T-helper 1 cell treated with Interleukin-12 subunit alpha and Interleukin-12 subunit beta and Interleukin-4 antibody, amounts not matched to agents 30 μg/mL and 1 μg/mL, for 36 hours (primary cell): ENCODE data around the gene UTF1.

Experiments
- H3K27ac Mint-ChIP-seq: one replicate; pipeline ENCODE4 v1.8.0; 2021; ENCODE audit warnings: mild to moderate bottlenecking, mixed read lengths
- H3K27me3 Mint-ChIP-seq: one replicate; pipeline ENCODE4 v1.8.0; 2021; ENCODE audit warnings: low read depth, mixed read lengths
- H3K36me3 Mint-ChIP-seq: one replicate; pipeline ENCODE4 v1.8.0; 2021; ENCODE audit warnings: low read depth, mixed read lengths
- H3K4me1 Mint-ChIP-seq: one replicate; pipeline ENCODE4 v1.8.0; 2021; ENCODE audit warnings: low read depth, mixed read lengths
- H3K4me3 Mint-ChIP-seq: one replicate; pipeline ENCODE4 v1.8.0; 2021; ENCODE audit warnings: mild to moderate bottlenecking, moderate library complexity, mixed read lengths
- H3K9me3 Mint-ChIP-seq: one replicate; pipeline ENCODE4 v1.8.0; 2021; ENCODE audit warnings: mixed read lengths

The UTF1 gene

DNA sequence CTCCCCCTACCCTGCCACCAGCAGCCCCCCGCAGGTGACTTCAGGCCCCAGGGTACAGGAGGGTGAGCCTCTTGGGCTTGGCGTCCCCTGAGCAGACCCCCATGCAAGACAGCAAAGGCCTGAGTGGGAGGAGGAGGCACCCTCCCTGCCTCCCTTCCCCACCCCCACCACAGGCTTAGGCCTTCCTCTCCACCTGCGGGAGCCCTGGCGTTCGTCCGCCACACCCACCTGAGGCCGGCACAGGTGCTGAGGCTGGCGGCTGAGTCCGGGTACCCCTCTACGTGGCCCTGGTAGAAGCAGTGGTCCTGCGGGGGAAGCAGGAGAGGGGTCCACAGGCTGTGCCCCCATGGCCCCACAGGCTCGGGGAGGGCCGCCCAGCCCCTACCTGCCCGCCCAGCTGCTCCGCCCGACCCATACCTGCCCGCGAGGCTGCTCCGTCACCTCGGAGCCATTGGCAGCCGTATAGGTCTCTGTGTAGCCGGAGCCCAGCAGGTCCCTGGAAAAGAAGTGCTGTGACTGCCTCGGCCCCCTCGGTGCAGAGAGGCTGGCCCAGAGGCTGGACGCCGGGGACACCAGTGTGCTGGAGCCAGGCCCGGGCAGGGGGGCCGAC lies 43.6 kb downstream of the UTF1 start:
- no peaks in the 10 kb centered on the region for H3K9me3 Mint-ChIP-seq
- H3K36me3 Mint-ChIP-seq: peaks cover 14% of the 10 kb centered on the region
- H3K4me1 Mint-ChIP-seq: peaks cover 9% of the 10 kb centered on the region
- H3K4me3 Mint-ChIP-seq: no peak overlapping the region
- H3K27me3 Mint-ChIP-seq: no peaks in the 10 kb centered on the region
- H3K27ac Mint-ChIP-seq: no peak overlapping the region

DNA sequence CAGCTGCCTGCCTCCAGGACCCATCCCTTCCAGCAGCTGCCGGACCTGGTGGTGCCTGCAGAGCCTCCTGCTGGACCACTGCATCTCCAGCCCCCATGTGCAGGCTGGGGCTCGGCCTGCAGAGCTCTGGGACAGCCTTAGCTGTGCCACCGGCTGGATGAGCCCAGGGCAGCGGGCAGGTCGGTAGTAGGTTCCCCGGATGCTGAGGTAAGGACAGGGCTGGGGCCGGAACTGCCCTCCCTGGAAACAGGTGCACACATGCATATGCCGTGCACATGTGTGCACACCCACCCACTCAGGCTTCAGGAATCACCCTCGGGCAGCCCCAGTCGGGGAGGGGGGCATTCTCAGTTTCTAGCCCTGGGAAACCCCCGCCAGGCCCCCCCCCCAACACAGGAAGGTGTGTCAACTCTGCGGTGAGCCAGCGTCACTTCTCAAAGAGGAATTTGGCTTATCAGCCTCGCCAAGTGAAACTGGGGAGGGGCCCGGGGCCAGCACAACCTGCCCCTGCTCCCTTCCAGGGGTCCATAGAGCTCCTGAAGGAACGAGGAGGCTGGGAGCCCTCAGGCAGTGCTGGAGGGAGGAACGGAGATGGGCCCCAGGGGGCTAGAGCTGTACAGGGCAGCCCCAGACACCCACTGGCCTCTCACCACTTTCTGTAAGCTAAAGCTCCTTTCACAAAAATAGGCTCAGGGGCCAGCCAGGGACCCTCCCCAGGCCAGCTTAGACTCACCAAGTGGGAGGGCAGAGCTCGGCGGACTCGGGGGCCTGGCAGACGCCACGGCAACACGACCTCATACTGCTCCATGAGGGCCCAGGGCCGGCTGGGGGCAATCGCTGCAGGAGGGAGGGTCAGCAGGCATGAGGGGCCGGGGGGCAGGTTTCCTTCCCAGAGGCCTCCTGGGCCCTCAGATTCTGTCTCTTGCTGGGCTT lies 45.0 kb downstream of the UTF1 start:
- Mint-ChIP-seq H3K36me3 (peaks cover 21% of the 10 kb centered on the region), H3K27ac (peak overlapping the region; percentile 90), H3K27me3 (no peaks in the 10 kb centered on the region), H3K4me3 (peak overlapping the region; percentile 90), H3K4me1 (peaks cover 17% of the 10 kb centered on the region), H3K9me3 (no peaks in the 10 kb centered on the region)

- Mint-ChIP-seq H3K4me3 (peak overlapping the region; percentile 90), H3K4me1 (peaks cover 17% of the 10 kb centered on the region), H3K36me3 (peaks cover 21% of the 10 kb centered on the region), H3K9me3 (no peaks in the 10 kb centered on the region), H3K27me3 (no peaks in the 10 kb centered on the region), H3K27ac (peak overlapping the region; percentile 90)
These were observed 45.7 kb downstream of the UTF1 start for GRCh38 chr10:133275684-133276092.

GRCh38 chr10:133276100-133276434 lies 46.0 kb downstream of the UTF1 start:
- H3K9me3 Mint-ChIP-seq: no peaks in the 10 kb centered on the region

GRCh38 chr10:133276435-133277201 lies 46.6 kb downstream of the UTF1 start, which contains the start of gene ADAM8:
Gene ADAM8, minus strand, starts transcription at chr10:133276868. Its CDS starts 51 bp downstream, at chr10:133276817.
- peaks cover 21% of the 10 kb centered on the region for H3K36me3 Mint-ChIP-seq
- peak within 1 kb of the TSS; percentile 90 for H3K4me3 Mint-ChIP-seq
- peaks cover 17% of the 10 kb centered on the region for H3K4me1 Mint-ChIP-seq
- no peaks in the 10 kb centered on the region for H3K9me3 Mint-ChIP-seq
- no peaks in the 10 kb centered on the region for H3K27me3 Mint-ChIP-seq
- H3K27ac Mint-ChIP-seq: peak within 1 kb of the TSS; percentile 95

More at GRCh38 chr10:133276100-133276434, 46.0 kb downstream of the UTF1 start:
- H3K27ac Mint-ChIP-seq: peak overlapping the region; percentile 90
- peaks cover 21% of the 10 kb centered on the region for H3K36me3 Mint-ChIP-seq
- H3K27me3 Mint-ChIP-seq: no peaks in the 10 kb centered on the region
- H3K4me3 Mint-ChIP-seq: peak overlapping the region; percentile 90
- H3K4me1 Mint-ChIP-seq: peaks cover 17% of the 10 kb centered on the region

DNA sequence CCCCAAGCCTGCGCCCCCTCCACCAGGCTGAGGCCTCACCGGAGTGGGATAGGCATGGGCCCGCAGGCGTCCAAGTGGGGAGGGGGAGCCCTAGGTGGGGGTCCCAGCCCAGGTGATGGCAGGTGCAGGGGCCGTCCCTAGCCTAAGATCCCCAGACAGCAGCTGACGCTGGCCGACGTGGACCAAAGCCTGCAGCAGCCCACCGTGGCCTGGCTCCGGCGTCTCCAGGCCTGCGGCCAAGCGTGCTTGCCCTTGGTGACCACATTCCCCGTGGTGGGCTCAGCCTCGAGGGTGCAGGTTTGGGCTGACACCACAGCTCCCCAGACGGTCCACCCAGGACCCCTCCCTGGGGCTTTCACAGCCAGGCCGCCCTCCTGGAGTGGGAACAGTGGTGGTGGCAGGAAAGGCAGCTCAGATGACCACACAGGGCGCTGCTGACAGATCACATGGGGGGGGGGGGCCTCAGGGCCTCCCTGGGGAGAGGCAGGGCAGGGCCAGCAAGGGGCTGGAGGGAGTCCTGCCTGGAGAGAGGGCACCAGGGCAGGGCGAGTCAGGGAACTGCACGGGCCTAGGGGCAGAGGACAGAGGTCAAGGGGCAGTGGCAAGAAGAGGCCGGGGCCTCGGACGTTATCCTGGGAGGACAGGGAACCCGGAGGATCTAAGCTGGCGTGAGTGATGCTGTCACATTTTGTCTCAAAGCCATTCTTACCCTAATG lies 47.4 kb downstream of the UTF1 start:
- Mint-ChIP-seq H3K36me3 (peaks cover 25% of the 10 kb centered on the region), H3K4me1 (peaks cover 17% of the 10 kb centered on the region), H3K9me3 (no peaks in the 10 kb centered on the region), H3K27me3 (no peaks in the 10 kb centered on the region), H3K4me3 (peak overlapping the region; percentile 86), H3K27ac (peak overlapping the region; percentile 95)

GRCh38 chr10:133277993-133278576 lies 48.1 kb downstream of the UTF1 start:
- Mint-ChIP-seq H3K27me3 (no peaks in the 10 kb centered on the region), H3K36me3 (peaks cover 25% of the 10 kb centered on the region), H3K27ac (peak overlapping the region; percentile 95), H3K4me1 (peaks cover 17% of the 10 kb centered on the region), H3K9me3 (no peaks in the 10 kb centered on the region), H3K4me3 (peak overlapping the region; percentile 86)

DNA sequence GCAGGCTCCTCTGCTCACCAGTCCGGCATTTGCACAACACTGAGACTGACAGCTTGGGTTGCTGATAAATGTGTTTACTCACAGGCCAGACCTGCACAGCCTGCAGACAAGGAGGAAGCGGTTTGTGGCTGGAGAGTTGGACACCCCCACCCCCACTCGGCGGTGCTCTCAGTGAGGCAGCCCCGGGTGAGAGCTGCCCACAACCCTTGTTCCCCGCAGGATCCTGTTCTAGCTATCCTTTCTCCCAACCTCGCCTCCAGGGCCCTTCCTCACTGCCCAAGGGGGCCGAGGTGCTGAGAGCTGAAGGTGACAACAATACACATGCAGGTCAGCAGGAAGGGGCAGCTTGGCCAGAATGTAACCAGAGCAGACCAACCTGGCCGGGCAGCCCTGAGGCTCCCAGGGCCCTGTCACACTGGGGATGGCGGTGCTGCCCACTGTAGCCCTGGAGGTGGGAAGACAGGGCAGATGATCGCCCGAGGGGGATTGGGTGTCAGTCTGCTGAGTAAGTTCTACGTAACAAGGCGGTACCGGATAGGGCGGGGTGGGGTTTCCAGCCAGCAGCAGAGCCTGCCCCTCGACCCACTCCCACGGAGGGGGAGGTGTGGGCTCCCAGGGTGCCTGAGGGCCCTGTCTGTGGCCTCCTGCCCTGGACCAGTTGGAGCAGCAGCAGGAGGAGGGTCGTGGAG lies 48.7 kb downstream of the UTF1 start:
- Mint-ChIP-seq H3K27me3 (no peaks in the 10 kb centered on the region), H3K9me3 (no peaks in the 10 kb centered on the region), H3K4me3 (peak overlapping the region; percentile 86), H3K27ac (peak overlapping the region; percentile 95), H3K36me3 (peaks cover 26% of the 10 kb centered on the region), H3K4me1 (peaks cover 17% of the 10 kb centered on the region)

- Mint-ChIP-seq H3K4me3 (no peak overlapping the region), H3K4me1 (peaks cover 17% of the 10 kb centered on the region), H3K36me3 (peaks cover 33% of the 10 kb centered on the region), H3K27ac (no peak overlapping the region), H3K27me3 (no peaks in the 10 kb centered on the region), H3K9me3 (no peaks in the 10 kb centered on the region)
These were observed 49.6 kb downstream of the UTF1 start for GRCh38 chr10:133279326-133280226.

DNA sequence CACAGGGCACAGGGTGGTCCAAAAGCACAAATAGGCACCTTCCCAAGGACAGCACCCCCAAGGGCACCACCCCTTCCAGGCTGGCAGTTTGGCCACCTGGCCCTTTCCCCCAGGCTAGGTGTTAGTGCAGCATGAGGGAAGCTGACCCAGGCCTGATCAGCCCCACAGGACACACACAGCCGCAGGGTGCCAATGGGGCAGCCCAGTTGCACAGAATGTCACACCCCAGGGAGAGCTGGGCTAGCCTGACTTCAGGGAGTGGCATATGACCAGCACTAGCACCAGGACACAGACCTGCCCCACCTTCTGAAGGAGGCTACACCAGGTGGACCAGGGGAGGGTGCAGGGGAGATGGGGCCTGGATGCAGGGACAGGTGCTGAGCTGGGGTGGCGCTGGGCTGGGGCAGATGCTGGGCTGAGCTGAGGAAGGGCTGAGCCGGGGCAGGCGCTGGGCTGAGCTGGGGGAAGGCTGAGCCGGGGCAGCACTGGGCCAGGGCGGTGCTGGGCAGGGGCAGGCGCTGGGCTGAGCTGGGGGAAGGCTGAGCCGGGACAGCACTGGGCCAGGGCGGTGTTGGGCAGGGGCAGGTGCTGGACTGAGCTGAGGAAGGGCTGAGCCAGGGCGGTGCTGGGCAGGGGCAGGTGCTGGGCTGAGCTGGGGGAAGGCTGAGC lies 50.5 kb downstream of the UTF1 start:
- no peaks in the 10 kb centered on the region for H3K27me3 Mint-ChIP-seq
- peaks cover 37% of the 10 kb centered on the region for H3K36me3 Mint-ChIP-seq
- peaks cover 16% of the 10 kb centered on the region for H3K4me1 Mint-ChIP-seq
- H3K9me3 Mint-ChIP-seq: no peaks in the 10 kb centered on the region
- no peak overlapping the region for H3K4me3 Mint-ChIP-seq
- H3K27ac Mint-ChIP-seq: no peak overlapping the region

- Mint-ChIP-seq H3K4me1 (peaks cover 16% of the 10 kb centered on the region), H3K36me3 (peaks cover 38% of the 10 kb centered on the region), H3K27me3 (no peaks in the 10 kb centered on the region), H3K27ac (no peak overlapping the region), H3K9me3 (no peaks in the 10 kb centered on the region), H3K4me3 (no peak overlapping the region)
These were observed 51.1 kb downstream of the UTF1 start for GRCh38 chr10:133281084-133281483.
